Testis (tissue), 3 donors: ENCODE results near the gene HBD. TPM values are rescaled to one million over a fixed set of nuclear protein-coding genes. Genes with fewer than 3 reads are reported as not detected.

Source experiments
- polyA plus RNA-seq: library from polyadenylated mRNA; stranded (reverse); fragments of 350-450 nt; fragmentation: Illumina TruSeq; extraction: RNeasy Lipid Tissue Mini Kit (QIAGEN cat#74804); gene quantifications from one replicate; pipeline ENCODE4 v1.2.3, GENCODE V29; 2014; ENCODE audit warnings: low read depth, low replicate concordance; ENCODE audit not compliant: insufficient read depth
- total RNA-seq, 2 donors: library from RNA; depleted of rRNA; stranded (reverse); fragments of >200 nt; gene quantifications; one replicate each; pipeline ENCODE4 v1.2.3, GENCODE V29; 2016

Gene HBD
- total and polyA plus RNA-seq, 3 donors from 2014 or later = not detected

Other genes with a start within 250 kb of the HBD start
- not detected for gene OR51L1, start 239.6 kb downstream of the HBD start, total RNA-seq
- gene OR51L1, start 239.6 kb downstream of the HBD start, polyA plus RNA-seq = not detected
- gene OR52J3, start 188.0 kb downstream of the HBD start, total RNA-seq = not detected
- gene OR52J3, start 188.0 kb downstream of the HBD start, polyA plus RNA-seq = not detected
- gene OR52E2, start 174.9 kb downstream of the HBD start, total RNA-seq = under 1 TPM in 1 of 2 donors, not detected in 1; 0.37 TPM
- gene OR52E2, start 174.9 kb downstream of the HBD start, polyA plus RNA-seq = not detected
- not detected for gene OR52E1, start 164.9 kb downstream of the HBD start, total RNA-seq
- gene OR52E1, start 164.9 kb downstream of the HBD start, polyA plus RNA-seq = not detected
- under 1 TPM; 0.37 to 0.55 TPM for gene OR52A5, start 96.1 kb downstream of the HBD start, total RNA-seq
- gene OR52A5, start 96.1 kb downstream of the HBD start, polyA plus RNA-seq = not detected
- under 1 TPM; 0.19 to 0.47 TPM for gene OR52A1, start 79.7 kb downstream of the HBD start, total RNA-seq
- not detected for gene OR52A1, start 79.7 kb downstream of the HBD start, polyA plus RNA-seq
- not detected for gene OR51V1, start 33.8 kb downstream of the HBD start, total RNA-seq
- not detected for gene OR51V1, start 33.8 kb downstream of the HBD start, polyA plus RNA-seq
- gene HBB, start 7.4 kb downstream of the HBD start, total RNA-seq = 10 to 100 TPM in 1 of 2 donors, not detected in 1; 11.8 TPM
- gene HBB, start 7.4 kb downstream of the HBD start, polyA plus RNA-seq = 55.6 TPM
- gene HBG1, start 15.4 kb upstream of the HBD start, total RNA-seq = not detected
- not detected for gene HBG1, start 15.4 kb upstream of the HBD start, polyA plus RNA-seq
- not detected for gene HBG2, start 20.3 kb upstream of the HBD start, total RNA-seq
- not detected for gene HBG2, start 20.3 kb upstream of the HBD start, polyA plus RNA-seq
- gene HBE1, start 35.5 kb upstream of the HBD start, total RNA-seq = under 1 TPM in 1 of 2 donors, not detected in 1; 0.87 TPM
- not detected for gene HBE1, start 35.5 kb upstream of the HBD start, polyA plus RNA-seq
- under 1 TPM in 1 of 2 donors, not detected in 1; 0.74 TPM for gene OR51B4, start 67.5 kb upstream of the HBD start, total RNA-seq
- gene OR51B4, start 67.5 kb upstream of the HBD start, polyA plus RNA-seq = not detected
- gene OR51B2, start 89.8 kb upstream of the HBD start, total RNA-seq = under 1 TPM in 1 of 2 donors, not detected in 1; 0.74 TPM
- gene OR51B2, start 89.8 kb upstream of the HBD start, polyA plus RNA-seq = not detected
- gene OR51B5, start 109.0 kb upstream of the HBD start, total RNA-seq = 1 to 10 TPM; 1.3 to 2.7 TPM
- 0.78 TPM for gene OR51B5, start 109.0 kb upstream of the HBD start, polyA plus RNA-seq
- gene OR51B6, start 117.0 kb upstream of the HBD start, total RNA-seq = not detected
- not detected for gene OR51B6, start 117.0 kb upstream of the HBD start, polyA plus RNA-seq
- gene OR51M1, start 149.3 kb upstream of the HBD start, total RNA-seq = not detected
- gene OR51M1, start 149.3 kb upstream of the HBD start, polyA plus RNA-seq = not detected
- not detected for gene OR51Q1, start 187.6 kb upstream of the HBD start, total RNA-seq
- gene OR51Q1, start 187.6 kb upstream of the HBD start, polyA plus RNA-seq = not detected
- gene OR51I1, start 207.0 kb upstream of the HBD start, total RNA-seq = 1 to 10 TPM in 1 of 2 donors, under 1 TPM in 1; 0.74 to 1.1 TPM
- gene OR51I1, start 207.0 kb upstream of the HBD start, polyA plus RNA-seq = not detected
- gene OR51I2, start 214.8 kb upstream of the HBD start, total RNA-seq = not detected
- gene OR51I2, start 214.8 kb upstream of the HBD start, polyA plus RNA-seq = not detected